Measurements from ENCODE around the gene HTR4. TPM values are rescaled to one million over a fixed set of nuclear protein-coding genes. Genes with fewer than 3 reads are reported as not detected.

Gene HTR4
- total RNA-seq, 1 experiment from 2014 or later = not detected

- peak; percentile 52 to 82 (median 78) for TF ChIP-seq CTCF (IDR thresholded peaks at IDR 0.05 in 2 of 3, conservative IDR thresholded peaks at IDR 0.05 in 1 of 3; ENCODE audit: borderline replicate concordance in 1 of 3, insufficient read depth in 1 of 3, low read depth in 2 of 3, low read length in 2 of 3)
- TF ChIP-seq ZNF274 (IDR thresholded peaks at IDR 0.05; ENCODE audit: low read depth, low read length) = no peak
- TF ChIP-seq CEBPB (IDR thresholded peaks at IDR 0.05; ENCODE audit: low read depth) = no peak
- TF ChIP-seq REST (IDR thresholded peaks at IDR 0.05; ENCODE audit: low read depth) = no peak
These were observed 210.3 kb downstream of the HTR4 start (continued) for GRCh38 chr5:148443998-148444397.

- H3K4me2 ChIP-seq (ENCODE audit: low read length) = no peak overlapping the region
- ChIA-PET RAD21 (ENCODE audit: low non-redundant PET in 1 of 2, low total read pairs in 2 of 2, uncharacterized antibody in 2 of 2, unreplicated experiment in 2 of 2) (no interaction called here), POLR2A (no interaction called here), CTCF (interaction anchor here (0.7 to 7.3 kb wide), 4 partner anchors 16 to 671 kb away, joined by 3 to 91 read pairs (median 6); no protein-coding TSS in a partner anchor)
- H3K4me1 ChIP-seq (ENCODE audit: control insufficient read depth in 1 of 2, insufficient read depth in 2 of 2, low read length in 2 of 2) = no peaks in the 10 kb centered on the region
- H3K27me3 ChIP-seq (ENCODE audit: insufficient read depth, low read length) = no peaks in the 10 kb centered on the region; the same call in 1 of the 2 replicates
- BruUV-seq (replicated peaks) = no TSS peak
- no peak overlapping the region for H3K4me3 ChIP-seq (replicated peaks in 1 of 2; ENCODE audit: low read depth in 1 of 2, low read length in 2 of 2)
- intact Hi-C loops (cut with micrococcal nuclease) = loop anchor here (5.0 to 10.0 kb wide), 3 partner anchors 244 to 669 kb away; no protein-coding TSS in a partner anchor
- H3K9ac ChIP-seq (ENCODE audit: low read length) = no peak overlapping the region
- DNase-seq (ENCODE audit: low read depth, low spot score) = no peak
- H2AFZ ChIP-seq (ENCODE audit: low read depth, low read length, poor library complexity, severe bottlenecking) = no peak overlapping the region
- H3K79me2 ChIP-seq (ENCODE audit: insufficient read depth, low read length) = no peaks in the 10 kb centered on the region
- H3K36me3 ChIP-seq (ENCODE audit: control insufficient read depth in 1 of 2, insufficient read depth in 2 of 2, low read length in 2 of 2) = peaks cover 15 to 22% of the 10 kb centered on the region in 2 experiments; a peak in 3 of 4 replicates
- H3K9me3 ChIP-seq (ENCODE audit: control insufficient read depth in 1 of 2, insufficient read depth in 1 of 2, low read depth in 1 of 2, low read length in 2 of 2) = no peaks in the 10 kb centered on the region
- H4K20me1 ChIP-seq (ENCODE audit: insufficient read depth) = no peaks in the 10 kb centered on the region
- H3K9me2 ChIP-seq (ENCODE audit: insufficient read depth) = no peaks in the 10 kb centered on the region
- no peak for ATAC-seq
- no peak overlapping the region for H3K27ac ChIP-seq (ENCODE audit: low read depth, low read length)
- no peak for TF ChIP-seq RAD21 (IDR thresholded peaks at IDR 0.05; ENCODE audit: low read depth)
- TF ChIP-seq YY1 (IDR thresholded peaks at IDR 0.05; ENCODE audit: extremely low read depth, insufficient replicate concordance, low read depth, low read length) = no peak
- TF ChIP-seq CTCF (IDR thresholded peaks at IDR 0.05 in 2 of 3, conservative IDR thresholded peaks at IDR 0.05 in 1 of 3; ENCODE audit: borderline replicate concordance in 1 of 3, insufficient read depth in 1 of 3, low read depth in 2 of 3, low read length in 2 of 3) = no peak
- TF ChIP-seq CEBPB (IDR thresholded peaks at IDR 0.05; ENCODE audit: low read depth) = no peak
- TF ChIP-seq TCF7L2 (IDR thresholded peaks at IDR 0.05; ENCODE audit: borderline replicate concordance, extremely low read depth, insufficient read depth, insufficient read length) = no peak
- TF ChIP-seq POLR2A (IDR thresholded peaks at IDR 0.05; ENCODE audit: borderline replicate concordance, extremely low read depth, insufficient read depth, insufficient read length) = no peak
- no peak for TF ChIP-seq FOSL1 (IDR thresholded peaks at IDR 0.05; ENCODE audit: low read depth)
- TF ChIP-seq EZH2phosphoT487 (IDR thresholded peaks at IDR 0.05; ENCODE audit: borderline replicate concordance) = no peak
- TF ChIP-seq SRF (IDR thresholded peaks at IDR 0.05; ENCODE audit: low read depth) = no peak
- no peak for TF ChIP-seq SP1 (IDR thresholded peaks at IDR 0.05; ENCODE audit: low read depth)
- TF ChIP-seq EGR1 (IDR thresholded peaks at IDR 0.05; ENCODE audit: low read depth) = no peak
- TF ChIP-seq ZFX (IDR thresholded peaks at IDR 0.05) = no peak
- no peak for TF ChIP-seq ELF1 (IDR thresholded peaks at IDR 0.05; ENCODE audit: borderline replicate concordance, low read depth)
- TF ChIP-seq JUND (IDR thresholded peaks at IDR 0.05) = no peak
- no peak for TF ChIP-seq ZNF274 (IDR thresholded peaks at IDR 0.05; ENCODE audit: low read depth, low read length)
- no peak for TF ChIP-seq ATF3 (IDR thresholded peaks at IDR 0.05)
These were observed 211.1 kb downstream of the HTR4 start for GRCh38 chr5:148443241-148443640.
